ENCODE measurements around the gene DENND2C.
"Not testable (repeated sequence)": the region's sequence is repeated elsewhere in the genome, so short reads cannot be mapped to it uniquely, and the experiment has no call there.

Gene DENND2C

DNA sequence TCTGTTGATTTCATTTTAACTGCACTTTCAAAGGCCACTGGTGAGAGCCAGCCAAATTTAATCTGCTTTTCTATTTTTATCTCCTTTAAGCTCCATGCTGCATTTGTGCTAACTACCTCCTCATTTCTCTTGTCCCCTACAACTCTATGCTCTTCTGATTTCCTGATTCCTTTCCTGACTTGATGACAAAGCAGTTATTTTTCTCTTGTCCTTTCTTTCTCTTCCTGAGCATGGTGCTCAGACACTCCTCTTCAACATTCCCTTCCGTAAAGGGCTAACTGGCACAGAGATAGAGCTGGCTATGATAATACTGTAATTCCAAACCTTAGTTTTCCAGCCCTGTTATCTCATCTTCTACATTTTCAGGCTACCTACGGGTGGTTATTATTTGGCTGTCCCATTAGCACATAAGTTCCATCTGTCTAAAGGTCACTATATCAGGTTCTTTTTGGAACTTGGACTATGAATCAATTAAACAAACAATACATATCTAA lies 81.6 kb downstream of the DENND2C start:
- H3K36me3 Mint-ChIP-seq, result peaks cover 4% of the 10 kb centered on the region
- no peaks in the 10 kb centered on the region for H3K9me3 Mint-ChIP-seq
- H3K4me3 Mint-ChIP-seq, result no peak overlapping the region
- no peaks in the 10 kb centered on the region for H3K4me1 Mint-ChIP-seq
- H3K27ac Mint-ChIP-seq, result no peak overlapping the region
- H3K27me3 Mint-ChIP-seq, result peaks cover 3% of the 10 kb centered on the region

DNA sequence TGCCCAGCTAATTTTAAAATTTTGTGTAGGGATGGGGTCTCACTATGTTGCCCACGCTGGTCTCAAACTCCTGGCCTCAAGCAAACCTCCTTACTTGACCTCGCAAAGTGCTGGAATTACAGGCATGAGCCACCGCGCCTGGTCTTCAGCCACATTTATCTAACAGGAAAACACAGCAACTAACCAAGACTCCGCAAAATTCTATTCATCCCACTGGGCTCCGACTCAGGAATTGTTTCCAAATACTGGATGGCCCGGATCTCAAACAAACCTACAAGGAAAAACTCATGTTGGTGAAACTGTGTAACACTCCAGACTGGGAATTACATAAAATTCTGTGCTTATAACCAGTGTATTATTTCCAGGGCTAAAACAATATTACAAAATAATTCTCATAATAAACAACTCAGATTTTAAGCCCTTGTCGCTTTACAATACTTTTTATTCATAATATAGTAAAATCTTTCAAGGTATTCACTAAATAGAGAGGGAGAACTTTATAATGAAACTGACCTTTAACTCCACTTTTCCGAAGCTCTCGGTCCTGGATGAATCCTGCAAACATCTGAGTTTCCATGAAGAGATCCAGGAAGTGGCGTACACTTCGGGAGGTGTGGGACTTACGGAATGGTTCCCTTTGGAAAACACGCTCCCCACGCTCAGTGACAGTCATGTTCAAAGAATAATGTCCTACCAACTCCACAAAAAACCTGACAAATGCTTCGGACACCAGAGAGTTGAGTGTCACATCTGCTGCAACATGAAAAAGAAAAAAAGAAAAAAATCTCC lies 82.5 kb downstream of the DENND2C start:
- H3K36me3 Mint-ChIP-seq, result peaks cover 3% of the 10 kb centered on the region
- peaks cover 3% of the 10 kb centered on the region for H3K9me3 Mint-ChIP-seq
- H3K27me3 Mint-ChIP-seq, result peaks cover 2% of the 10 kb centered on the region
- H3K27ac Mint-ChIP-seq, result no peak overlapping the region
- H3K4me3 Mint-ChIP-seq, result no peak overlapping the region
- peaks cover 4% of the 10 kb centered on the region for H3K4me1 Mint-ChIP-seq

DNA sequence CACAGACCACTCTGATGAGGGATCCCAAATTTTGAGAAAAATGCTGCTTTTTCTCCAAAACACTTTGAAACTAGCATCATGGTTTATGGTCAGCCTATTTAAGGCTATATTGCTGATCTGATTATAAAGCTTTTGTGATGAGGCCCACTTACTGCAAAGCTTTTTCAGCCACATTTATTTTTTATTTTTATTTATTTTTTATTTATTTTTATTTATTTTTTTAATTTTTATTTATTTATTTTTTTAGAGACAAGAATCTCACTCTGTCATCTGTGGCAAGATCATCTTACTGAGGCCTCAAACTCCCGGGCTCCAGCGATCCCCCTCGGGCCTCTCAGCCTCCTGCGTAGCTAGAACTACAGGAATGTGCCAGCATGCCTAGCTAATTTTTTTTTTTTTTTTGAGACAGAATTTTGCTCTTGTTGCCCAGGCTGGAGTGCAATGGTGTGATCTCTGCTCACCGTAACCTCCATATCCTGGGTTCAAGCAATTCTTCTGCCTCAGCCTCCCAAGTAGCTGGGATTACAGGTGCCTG lies 83.3 kb downstream of the DENND2C start:
- no peak overlapping the region for H3K4me3 Mint-ChIP-seq
- H3K27me3 Mint-ChIP-seq, result peaks cover 2% of the 10 kb centered on the region
- H3K36me3 Mint-ChIP-seq, result peaks cover 7% of the 10 kb centered on the region
- H3K9me3 Mint-ChIP-seq, result peaks cover 5% of the 10 kb centered on the region
- H3K27ac Mint-ChIP-seq, result no peak overlapping the region
- peaks cover 13% of the 10 kb centered on the region for H3K4me1 Mint-ChIP-seq

DNA sequence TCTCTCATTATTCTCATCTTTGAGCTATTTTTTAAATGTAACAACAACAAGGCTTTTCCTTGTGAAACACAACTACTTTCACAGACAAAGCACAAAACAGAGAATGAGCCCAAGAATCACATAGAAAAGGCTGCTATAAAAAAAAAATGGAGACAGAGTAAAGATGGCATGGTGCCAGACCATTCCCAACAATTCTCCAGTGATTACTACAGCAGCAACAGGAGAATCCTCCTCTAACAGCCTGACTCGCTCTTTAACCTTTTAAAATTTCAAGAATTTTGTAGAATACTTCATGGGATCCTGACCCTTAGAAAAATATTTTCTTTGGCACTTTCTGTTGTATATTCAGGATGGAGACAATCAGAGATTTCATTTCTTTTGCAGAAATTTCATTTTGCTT lies 84.6 kb downstream of the DENND2C start:
- Mint-ChIP-seq H3K27me3 (no peaks in the 10 kb centered on the region), H3K4me1 (peaks cover 22% of the 10 kb centered on the region), H3K4me3 (no peak overlapping the region), H3K9me3 (peaks cover 5% of the 10 kb centered on the region), H3K36me3 (peaks cover 7% of the 10 kb centered on the region), H3K27ac (no peak overlapping the region)

DNA sequence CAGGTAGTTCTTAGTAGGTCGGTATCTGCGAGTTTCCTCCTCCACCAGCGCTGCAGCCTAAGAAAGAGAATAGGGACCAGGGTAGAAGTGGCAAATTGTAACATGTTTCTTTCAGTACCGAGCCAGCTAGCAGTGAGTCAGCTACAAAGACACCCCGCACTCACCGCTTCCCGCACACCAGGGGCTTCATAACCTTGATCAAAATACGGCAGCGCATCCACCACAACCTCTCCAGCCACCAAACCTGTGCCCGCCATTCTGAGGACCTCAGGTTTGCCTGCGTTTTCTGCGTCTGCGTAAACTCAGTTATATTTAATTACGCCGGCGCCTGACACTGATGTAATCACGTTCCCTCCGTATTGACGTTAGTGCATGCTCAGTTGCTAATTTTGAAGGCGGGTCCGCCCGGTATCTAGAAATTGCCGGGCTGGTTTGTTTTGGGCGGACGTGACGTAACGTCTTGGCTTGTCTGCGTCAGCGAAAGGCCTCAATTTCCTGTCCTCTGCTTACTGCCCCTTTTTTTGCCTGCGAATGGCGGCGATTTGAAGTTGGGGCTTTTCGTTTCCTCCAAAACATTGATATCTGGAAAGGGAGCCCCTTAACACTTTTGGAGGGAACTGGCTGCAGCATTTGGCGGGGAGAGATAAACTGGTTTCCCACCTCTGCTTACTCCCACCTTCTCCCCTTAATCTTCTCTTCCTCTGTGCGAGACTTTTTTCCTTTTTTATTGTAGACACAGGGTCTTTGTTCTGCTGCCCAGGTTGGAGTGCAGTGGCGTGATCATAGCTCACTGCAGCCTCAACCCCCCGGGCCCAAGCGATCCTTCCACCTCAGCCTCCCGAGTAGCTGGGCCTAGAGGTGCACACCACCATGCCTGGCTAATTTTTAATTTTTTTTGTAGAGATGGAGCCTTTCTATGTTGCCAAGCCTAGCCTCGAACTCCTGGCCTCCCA lies 88.2 kb downstream of the DENND2C start, which contains the start of gene BCAS2:
TSS of gene BCAS2 (minus strand) at position 281 of the 953 bp plus-strand sequence. CDS start at position 257, 24 bp downstream.
- H3K27ac Mint-ChIP-seq, result peak within 1 kb of the TSS; percentile 97
- peak within 1 kb of the TSS; percentile 99 for H3K4me3 Mint-ChIP-seq
- no peaks in the 10 kb centered on the region for H3K27me3 Mint-ChIP-seq
- peaks cover 42% of the 10 kb centered on the region for H3K4me1 Mint-ChIP-seq
- peaks cover 17% of the 10 kb centered on the region for H3K36me3 Mint-ChIP-seq
- H3K9me3 Mint-ChIP-seq, result peaks cover 5% of the 10 kb centered on the region

DNA sequence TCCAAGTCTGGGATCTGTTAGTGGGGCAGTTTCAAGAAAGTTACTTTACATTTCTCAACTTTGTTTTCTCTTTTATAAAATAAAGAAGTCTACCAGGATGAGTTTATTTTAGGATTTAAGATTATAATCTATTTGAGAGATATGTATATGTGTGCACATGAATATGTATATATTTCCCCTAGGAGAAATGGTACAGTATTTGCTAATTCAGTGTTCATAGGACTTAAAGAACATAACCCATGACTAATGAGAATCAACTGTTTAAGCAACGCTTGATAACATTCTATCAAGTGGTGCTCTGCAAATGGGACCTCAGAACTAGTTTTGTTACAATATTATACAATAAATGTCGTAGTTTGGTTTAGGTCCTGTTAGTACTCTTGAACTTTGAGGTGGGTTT lies 95.5 kb downstream of the DENND2C start:
- no peaks in the 10 kb centered on the region for H3K9me3 Mint-ChIP-seq
- H3K4me1 Mint-ChIP-seq, result peaks cover 23% of the 10 kb centered on the region
- peaks cover 35% of the 10 kb centered on the region for H3K36me3 Mint-ChIP-seq
- no peak overlapping the region for H3K27ac Mint-ChIP-seq
- no peak overlapping the region for H3K4me3 Mint-ChIP-seq
- H3K27me3 Mint-ChIP-seq, result no peaks in the 10 kb centered on the region

DNA sequence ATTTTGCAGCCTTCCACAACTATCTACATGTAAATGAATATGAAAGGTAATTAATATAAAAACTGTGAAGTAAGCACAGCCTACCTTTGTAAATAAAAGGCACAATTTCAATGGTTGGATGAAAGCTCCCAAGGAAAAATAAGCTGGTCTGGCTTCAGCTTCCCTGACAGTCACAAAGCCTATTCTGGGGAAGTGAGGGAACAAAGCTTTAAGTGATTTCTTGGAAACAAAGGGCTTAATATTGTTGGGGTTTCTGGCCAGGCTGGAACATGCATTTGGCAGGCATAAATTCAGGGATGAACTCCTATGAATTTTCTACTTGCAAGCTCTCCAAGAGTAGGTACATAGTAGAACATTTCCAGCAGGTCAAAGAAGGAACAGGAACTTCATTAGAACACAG lies 105.7 kb downstream of the DENND2C start:
- Mint-ChIP-seq H3K36me3 (peaks cover 25% of the 10 kb centered on the region), H3K27me3 (no peaks in the 10 kb centered on the region), H3K4me1 (no peaks in the 10 kb centered on the region), H3K4me3 (no peak overlapping the region), H3K27ac (no peak overlapping the region), H3K9me3 (no peaks in the 10 kb centered on the region)

DNA sequence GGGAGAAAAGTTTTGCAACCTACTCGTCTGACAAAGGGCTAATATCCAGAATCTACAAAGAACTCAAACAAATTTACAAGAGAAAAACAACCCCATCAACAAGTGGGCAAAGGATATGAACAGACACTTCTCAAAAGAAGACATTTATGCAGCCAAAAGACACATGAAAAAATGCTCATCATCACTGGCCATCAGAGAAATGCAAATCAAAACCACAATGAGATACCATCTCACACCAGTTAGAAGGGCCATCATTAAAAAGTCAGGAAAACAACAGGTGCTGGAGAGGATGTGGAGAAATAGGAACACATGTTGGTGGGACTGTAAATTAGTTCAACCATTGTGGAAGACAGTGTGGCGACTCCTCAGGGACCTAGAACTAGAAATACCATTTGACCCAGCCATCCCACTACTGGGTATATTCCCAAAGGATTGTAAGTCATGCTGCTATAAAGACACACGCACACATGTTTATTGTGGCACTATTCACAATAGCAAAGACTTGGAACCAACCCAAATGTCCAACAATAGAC lies 106.8 kb downstream of the DENND2C start:
- not testable (repeated sequence) for H3K4me3 Mint-ChIP-seq, H3K27me3 Mint-ChIP-seq, H3K27ac Mint-ChIP-seq, H3K9me3 Mint-ChIP-seq, H3K4me1 Mint-ChIP-seq
- peaks cover 21% of the 10 kb centered on the region for H3K36me3 Mint-ChIP-seq

DNA sequence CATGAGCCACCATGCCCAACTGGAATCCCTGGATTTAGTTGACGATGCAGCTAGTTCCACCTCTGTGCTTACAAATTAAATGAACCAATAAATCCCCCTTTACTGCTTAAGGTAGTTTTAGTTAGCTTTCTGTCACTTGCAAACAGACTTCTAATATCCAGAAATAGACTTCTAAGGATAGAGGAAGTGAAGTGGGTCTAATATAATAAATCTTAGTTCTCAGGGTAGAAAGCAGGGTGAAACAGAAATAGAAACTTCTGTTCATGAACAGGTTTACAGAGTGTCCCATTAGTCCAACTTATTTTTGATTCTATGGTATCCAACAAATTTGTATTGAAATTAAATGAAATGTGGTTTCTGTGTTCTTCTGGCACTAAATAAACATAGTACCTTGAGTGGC lies 108.5 kb downstream of the DENND2C start:
- Mint-ChIP-seq H3K4me1 (no peaks in the 10 kb centered on the region), H3K4me3 (no peak overlapping the region), H3K9me3 (no peaks in the 10 kb centered on the region), H3K36me3 (peaks cover 14% of the 10 kb centered on the region), H3K27me3 (no peaks in the 10 kb centered on the region), H3K27ac (no peak overlapping the region)

DNA sequence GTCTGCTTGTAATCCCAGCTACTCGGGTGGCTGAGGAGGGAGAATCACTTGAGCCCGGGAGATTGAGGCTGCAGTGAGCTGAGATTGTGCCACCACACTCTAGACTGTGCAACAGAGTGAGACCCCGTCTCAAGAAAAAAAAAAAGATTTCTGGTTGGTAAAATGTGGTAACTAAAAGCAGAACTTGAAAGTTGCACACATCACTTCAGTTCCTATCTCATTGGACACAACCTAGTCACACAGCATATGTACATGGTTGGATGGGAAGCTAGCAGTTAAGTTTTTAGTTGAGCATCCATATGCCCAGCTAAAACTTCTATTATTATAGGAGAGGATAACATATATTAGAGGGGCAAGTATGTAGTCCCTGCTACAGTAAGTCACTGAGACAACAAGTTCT lies 110.5 kb downstream of the DENND2C start:
- Mint-ChIP-seq H3K4me1 (no peaks in the 10 kb centered on the region), H3K4me3 (no peak overlapping the region), H3K27me3 (no peaks in the 10 kb centered on the region), H3K27ac (no peak overlapping the region), H3K36me3 (no peaks in the 10 kb centered on the region), H3K9me3 (no peaks in the 10 kb centered on the region)

DNA sequence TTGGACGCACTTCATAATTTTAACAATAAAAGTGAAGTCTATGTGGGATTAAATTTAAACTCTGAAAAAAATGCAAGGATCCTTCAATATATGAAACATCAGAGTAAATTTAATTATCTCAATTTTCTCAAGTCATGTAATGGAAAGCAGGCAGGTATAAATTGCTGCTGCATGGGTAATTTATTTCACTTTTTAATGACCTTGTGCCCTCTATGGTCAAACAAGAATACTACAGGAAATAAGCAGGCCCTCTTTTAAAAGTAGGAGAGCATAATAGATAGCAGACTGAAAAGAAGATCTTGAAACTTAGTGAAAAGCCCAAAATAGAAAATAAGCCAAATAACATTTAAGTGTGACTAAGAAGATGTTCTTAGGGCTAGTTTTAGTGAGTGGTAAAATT lies 111.3 kb downstream of the DENND2C start:
- Mint-ChIP-seq H3K9me3 (no peaks in the 10 kb centered on the region), H3K4me1 (no peaks in the 10 kb centered on the region), H3K27me3 (no peaks in the 10 kb centered on the region), H3K27ac (no peak overlapping the region), H3K36me3 (no peaks in the 10 kb centered on the region), H3K4me3 (no peak overlapping the region)

DNA sequence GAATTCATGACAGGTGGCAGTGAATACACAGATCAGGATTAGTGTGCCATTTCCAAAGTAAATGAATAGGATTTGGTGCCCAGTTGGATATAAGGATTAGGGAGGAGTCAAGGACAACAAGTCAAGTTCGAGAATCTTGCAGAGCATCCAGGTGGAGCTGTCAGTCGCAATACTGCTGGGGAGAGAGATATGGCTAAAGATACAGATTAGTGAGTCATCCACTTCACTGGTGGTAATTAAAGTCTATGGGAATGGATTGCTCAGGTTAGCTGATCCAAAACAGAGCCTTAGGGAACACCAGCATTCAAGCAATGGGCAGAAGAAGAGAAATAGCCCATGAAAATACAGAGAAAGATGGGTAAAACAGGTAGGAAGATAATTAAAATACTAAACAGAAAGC lies 115.3 kb downstream of the DENND2C start:
- peaks cover 3% of the 10 kb centered on the region for H3K27me3 Mint-ChIP-seq
- no peak overlapping the region for H3K27ac Mint-ChIP-seq
- no peaks in the 10 kb centered on the region for H3K4me1 Mint-ChIP-seq
- no peak overlapping the region for H3K4me3 Mint-ChIP-seq
- no peaks in the 10 kb centered on the region for H3K36me3 Mint-ChIP-seq
- H3K9me3 Mint-ChIP-seq, result no peaks in the 10 kb centered on the region

DNA sequence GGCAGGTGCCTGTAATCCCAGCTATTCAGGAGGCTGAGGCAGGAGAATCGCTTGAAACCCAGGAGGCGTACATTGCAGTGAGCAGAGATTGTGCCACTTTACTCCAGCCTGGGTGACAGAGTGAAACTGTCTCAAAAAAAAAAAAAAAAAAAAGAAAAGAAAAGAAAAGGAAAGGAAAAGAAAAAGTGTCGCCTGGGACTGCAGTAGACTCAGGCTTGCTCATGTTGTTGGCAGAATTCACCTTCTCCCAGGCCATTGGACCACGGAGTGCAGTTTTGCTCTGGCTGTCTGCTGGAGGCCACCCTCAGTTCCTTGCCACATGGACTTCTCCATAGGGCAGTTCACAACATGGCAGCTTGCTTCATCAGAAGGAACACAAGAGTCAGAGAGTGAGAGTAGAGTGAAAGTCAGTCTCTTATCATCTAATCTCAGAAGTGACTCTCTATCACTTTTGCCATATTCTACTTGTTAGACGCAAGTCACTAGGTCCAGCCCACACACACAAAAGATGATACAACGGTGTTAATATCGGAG lies 117.7 kb downstream of the DENND2C start:
- no peaks in the 10 kb centered on the region for H3K4me1 Mint-ChIP-seq
- H3K9me3 Mint-ChIP-seq, result no peaks in the 10 kb centered on the region
- no peak overlapping the region for H3K4me3 Mint-ChIP-seq
- H3K27me3 Mint-ChIP-seq, result peaks cover 3% of the 10 kb centered on the region
- no peak overlapping the region for H3K27ac Mint-ChIP-seq
- no peaks in the 10 kb centered on the region for H3K36me3 Mint-ChIP-seq

DNA sequence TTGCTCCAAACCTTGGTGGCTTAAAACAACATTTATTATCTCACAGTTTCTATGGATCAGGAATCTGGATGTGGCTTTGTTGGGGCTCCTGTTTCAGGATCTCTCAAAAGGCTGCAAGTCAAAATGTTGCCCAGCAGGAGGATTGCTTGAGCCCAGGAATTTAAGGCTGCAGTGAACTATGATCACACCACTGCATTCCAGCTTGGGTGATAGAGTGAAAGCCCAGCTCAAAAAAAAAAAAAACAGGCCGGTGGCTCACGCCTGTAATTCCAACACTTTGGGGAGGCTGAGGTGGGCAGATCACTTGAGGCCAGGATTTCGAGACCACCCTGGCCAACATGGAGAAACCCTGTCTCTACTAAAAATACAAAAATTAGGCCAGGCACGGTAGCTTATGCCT lies 118.4 kb downstream of the DENND2C start:
- H3K9me3 Mint-ChIP-seq, result no peaks in the 10 kb centered on the region
- no peak overlapping the region for H3K27ac Mint-ChIP-seq
- H3K4me1 Mint-ChIP-seq, result no peaks in the 10 kb centered on the region
- H3K4me3 Mint-ChIP-seq, result no peak overlapping the region
- H3K36me3 Mint-ChIP-seq, result no peaks in the 10 kb centered on the region
- H3K27me3 Mint-ChIP-seq, result peaks cover 3% of the 10 kb centered on the region

DNA sequence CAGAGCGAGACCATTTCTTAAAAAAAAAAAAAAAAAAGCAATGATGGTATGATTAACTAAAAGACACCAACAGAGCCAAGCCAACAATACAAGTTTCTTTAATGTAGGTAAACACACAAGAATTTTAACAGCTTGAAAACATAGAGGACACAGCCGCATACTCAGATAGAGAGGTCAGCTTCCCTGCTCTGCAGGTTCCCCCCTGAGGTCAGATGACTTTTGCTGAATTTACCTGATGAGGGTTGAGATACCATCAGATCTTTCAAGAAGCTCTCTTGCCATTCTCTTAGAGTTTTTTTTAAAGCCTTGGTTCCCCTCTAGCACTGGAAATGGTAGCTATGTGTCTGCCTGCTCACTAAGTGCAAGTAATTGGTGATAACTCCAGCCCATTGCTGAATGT lies 119.5 kb downstream of the DENND2C start:
- Mint-ChIP-seq H3K36me3 (no peaks in the 10 kb centered on the region), H3K9me3 (no peaks in the 10 kb centered on the region), H3K4me1 (no peaks in the 10 kb centered on the region), H3K27ac (no peak overlapping the region), H3K4me3 (no peak overlapping the region), H3K27me3 (peaks cover 3% of the 10 kb centered on the region)
